ENCODE results near the gene KNSTRN.
A peak's percentile ranks its signal among the peaks of the same experiment; 100 is the strongest.

Gene KNSTRN, protein sequence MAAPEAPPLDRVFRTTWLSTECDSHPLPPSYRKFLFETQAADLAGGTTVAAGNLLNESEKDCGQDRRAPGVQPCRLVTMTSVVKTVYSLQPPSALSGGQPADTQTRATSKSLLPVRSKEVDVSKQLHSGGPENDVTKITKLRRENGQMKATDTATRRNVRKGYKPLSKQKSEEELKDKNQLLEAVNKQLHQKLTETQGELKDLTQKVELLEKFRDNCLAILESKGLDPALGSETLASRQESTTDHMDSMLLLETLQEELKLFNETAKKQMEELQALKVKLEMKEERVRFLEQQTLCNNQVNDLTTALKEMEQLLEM

DNA sequence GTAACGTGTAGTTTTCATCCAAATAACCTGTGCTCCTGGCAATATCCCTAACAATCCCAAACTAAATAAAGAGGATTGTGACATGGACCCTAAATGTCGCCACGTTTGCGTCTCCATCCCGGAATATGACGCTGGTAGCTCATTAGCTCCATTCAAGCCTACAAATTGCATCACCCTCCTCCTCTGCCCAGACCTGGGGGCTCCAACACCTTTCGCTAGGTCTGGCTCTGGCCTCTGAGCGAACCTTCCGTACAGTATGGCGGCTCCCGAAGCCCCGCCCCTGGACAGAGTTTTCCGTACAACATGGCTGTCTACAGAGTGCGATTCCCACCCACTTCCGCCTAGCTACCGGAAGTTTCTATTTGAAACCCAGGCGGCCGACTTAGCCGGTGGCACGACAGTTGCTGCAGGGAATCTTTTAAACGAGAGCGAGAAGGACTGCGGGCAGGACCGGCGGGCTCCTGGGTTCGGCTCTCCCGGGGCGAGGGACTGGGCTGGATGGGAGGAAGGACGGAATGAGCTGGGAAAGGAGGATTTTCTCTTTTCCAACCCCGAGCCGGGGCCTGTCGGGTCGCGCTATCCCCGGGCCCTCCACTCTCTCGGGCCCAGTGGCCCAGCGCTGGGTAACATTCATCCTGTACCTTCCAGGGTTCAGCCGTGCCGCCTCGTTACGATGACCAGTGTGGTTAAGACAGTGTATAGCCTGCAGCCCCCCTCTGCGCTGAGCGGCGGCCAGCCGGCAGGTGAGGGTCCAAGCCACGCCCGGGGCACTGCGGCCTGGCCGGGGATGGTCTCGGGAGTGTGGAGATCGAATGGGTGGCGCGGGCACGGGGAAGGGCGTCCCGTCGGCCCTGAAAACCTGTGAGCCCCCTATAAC, at the start of gene KNSTRN:
Gene KNSTRN (plus strand): TSS at position 142 of the 877 bp plus-strand sequence. CDS start 115 bp downstream, at position 257.
- peak; percentile 92 for DNase-seq

DNA sequence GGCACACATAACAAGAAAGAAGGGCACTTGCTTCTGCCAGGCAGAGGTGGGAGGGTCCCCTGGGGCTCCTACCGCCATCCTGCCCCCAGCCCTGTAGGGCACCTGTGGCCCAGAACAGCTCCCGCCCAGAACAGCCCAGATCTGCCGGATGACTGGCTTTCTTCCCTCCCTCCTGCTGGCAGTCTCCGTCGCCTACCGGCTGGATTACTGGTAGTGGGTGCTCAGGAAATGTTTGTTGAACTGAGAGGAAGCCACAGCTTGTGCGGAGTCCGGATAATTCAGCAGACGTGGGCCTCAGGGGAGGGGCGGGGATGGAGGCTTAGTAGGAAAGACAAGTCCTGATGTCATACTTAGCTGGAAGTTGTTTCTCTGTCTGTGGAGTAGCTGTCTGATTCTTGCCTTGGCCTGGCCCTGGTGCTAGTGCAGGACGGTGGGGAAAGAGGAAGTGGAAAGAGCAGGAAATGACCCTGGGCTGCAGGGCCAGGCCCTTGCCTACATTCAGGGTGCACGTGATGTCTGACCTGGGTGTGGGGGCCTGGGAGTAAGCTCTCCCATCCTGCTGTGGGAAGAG, 48.5 kb upstream of the KNSTRN start:
- no peak for DNase-seq

DNA sequence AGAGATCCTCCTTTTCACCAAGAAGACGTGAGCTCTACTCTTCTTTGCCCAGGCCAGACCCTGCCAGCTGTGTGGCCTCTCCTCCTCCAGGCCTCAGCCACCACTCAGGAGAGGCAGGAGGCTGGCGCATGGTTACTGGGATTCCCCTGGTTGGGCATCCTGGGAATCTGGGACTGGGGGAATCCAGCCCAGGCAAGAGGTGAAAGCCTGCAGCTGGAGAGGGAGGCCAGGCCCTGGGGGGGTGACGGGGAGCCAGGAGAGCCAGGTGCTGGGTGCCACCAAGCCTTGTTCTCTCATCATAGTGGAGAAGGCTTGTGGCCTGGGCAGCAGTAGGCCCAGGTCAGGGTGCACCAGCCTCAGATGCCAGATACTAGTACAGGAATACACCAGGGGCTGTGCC, 48.0 kb upstream of the KNSTRN start:
- no peak for DNase-seq

DNA sequence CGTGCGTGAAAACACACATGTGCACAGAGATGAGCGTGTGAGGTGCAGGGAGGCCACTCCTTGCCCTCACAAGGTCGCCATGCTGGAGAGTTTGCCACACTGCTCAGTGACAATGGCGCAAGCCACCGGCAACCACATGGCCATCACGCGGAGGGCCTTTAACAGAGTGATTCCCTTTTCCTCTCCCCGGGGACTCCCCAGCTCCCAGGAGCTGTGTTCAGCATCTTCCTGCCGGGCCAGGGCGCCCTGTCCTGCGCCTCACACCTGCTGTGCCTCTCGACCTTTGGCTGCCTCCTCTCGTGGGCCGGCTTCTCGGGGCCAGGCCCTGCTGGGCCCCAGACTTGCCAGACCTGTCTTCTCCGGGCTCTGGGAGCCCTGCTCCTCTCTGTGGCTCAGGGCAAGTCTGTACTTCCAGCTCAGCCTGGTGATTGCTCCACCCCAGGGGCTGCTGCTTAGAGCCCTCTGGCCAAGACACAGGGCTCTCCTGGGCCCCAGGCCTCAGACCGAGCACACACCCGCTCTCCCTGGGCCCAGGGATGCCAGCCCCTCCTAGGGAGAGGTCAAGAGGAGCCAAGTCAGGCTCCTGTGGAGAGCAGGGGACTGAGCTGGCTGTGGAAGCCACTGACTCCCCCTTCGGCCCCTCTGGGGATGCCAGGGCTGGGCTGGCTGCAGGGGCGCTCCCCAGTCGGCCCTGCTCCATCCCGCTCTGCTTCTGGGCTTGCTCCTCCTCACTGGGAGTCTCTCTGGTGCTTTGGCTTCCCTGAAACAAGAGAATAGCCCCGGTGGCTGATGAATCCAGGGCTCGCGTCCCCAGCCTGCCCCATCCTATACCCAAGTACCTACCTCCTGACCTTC, 47.4 kb upstream of the KNSTRN start:
- no peak for DNase-seq

DNA sequence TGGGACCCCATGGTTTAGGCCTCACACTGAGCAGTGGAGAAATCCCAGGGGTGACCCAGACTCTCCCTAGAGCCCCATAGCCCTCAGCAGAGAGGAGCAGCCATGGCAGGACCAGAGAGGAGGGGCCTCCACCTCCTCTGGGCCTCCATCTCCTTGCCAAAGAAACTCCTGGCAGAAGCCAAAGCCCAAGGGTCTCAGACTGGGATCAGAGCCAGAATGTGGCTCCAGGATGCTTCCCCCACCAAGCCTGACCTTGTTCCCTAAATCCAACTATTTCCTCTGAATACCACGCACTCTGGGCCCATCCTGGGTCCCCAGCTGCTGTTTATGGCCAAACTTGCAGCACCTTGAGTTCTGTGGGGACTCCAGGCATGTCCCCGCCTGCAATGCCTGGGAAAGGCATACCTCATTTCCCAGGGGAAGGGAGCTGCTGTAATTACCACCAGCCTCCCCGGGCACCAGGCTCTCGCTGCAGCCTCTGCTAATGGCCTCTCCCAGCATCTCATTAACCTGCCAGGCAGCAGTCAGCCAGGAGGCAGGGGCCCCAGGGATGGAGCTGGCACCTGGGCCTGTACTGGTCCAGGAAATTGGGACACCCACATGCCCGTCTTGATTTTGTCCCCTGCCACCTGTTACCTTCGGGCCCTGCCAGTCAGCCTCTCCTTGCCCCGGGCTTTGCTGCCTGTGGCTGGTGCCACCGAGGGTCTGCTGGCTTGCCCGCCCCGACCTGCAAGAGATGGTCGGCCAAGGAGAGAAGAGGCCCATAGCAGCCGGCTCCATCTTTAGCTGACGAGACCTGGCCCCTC, 46.4 kb upstream of the KNSTRN start:
- peak; percentile 79 for DNase-seq

DNA sequence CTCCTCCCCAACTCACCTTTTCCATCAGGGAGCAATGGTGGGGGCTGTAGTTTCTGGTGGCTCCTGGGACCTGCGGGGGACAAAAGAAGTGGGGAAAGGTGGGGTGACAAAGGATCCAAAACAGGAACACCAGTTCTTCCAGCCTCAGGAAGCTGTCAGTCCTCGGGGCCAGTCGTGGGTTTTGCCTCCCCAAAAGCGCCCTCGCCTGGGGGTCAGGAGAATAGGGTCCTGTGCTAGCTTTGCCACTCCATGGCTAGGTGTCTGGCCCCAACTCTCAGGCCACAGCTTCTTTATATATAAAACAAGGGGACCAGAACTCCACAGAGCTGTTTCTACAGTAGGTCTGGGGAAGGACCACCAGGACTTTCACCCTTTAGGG, 45.8 kb upstream of the KNSTRN start:
- no peak for DNase-seq

DNA sequence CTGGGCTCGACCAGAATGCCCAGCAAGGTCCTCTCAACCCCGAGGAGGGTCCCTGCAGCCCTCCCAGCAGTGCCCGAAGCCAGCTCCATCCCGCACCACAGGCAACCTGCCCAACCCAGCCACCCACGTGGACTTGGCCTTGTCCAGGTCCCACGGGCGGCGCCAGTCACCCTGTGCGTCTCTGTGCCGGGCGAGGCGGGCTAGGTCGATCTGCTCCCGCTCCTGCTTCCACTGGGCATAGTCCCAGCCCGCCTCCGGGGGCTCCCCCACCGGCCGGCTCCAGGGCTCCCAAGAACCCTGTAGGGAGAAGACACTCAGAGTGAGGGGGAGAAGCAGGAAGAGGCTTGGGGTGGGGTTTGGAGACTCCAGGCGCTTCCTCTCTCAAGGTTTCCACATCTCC, 44.9 kb upstream of the KNSTRN start:
- no peak for DNase-seq

DNA sequence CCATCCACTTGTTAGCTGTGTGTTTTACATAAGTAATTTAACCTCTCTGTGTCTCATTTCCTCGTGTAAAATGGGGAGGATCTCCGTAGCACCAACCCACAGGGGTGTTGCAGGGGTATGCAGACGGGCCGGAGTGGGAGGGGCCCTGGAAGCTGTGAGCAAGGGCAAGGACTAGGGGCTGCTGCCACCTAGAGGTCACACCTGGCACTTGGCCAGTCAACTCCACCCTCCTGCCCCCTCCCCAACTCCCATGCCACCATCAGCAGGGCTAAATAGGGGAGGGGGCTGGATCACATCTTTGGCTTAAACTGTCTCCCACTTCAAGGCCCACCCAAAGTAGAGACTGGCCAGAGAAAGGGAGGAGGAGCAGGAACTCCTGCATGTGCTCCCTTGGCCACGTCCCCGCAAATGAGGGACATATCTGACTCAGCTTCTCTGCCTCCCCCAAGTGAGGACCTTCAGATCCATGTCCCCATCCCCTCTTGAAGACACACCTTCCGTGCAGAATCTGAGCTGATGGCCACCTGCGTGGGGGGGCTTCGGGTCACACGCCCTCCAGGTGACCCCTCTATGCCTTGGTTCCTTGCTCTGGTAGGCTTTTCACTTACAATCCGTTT, 44.4 kb upstream of the KNSTRN start:
- peak; percentile 72 for DNase-seq

DNA sequence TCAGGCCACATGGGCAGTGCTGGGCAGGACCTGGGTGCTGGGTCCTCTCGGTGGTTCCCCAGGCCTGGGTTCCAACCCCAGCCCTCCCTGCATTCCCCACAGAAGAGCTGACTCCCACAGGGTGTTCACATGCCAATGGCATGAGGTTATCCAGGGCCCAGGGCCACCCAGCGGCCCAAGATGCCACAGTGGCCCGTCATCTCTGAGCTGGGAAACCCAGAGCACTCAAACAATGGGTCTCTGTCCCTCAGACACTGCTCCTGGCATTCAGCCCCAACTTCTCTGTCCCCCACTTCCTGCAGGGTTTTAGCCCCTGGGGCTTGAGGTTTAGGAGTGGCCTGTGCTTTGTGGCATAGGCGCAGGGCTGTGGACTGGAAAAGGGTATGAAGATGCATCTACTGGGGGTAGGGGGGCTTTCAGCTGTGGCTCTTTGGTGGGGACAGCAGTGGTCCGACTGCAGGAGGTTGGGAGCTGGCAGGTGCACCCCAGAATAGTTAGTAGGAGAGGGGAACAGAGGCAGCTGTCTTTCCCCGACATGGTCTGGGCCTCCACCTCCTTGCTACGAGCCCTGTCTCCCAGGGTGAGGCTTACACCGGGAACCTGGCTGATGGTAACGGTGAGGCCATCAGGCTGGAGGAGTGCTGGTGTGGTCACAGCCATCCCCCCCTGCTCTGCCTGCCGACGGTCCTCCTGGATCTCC, 43.5 kb upstream of the KNSTRN start:
- no peak for DNase-seq

DNA sequence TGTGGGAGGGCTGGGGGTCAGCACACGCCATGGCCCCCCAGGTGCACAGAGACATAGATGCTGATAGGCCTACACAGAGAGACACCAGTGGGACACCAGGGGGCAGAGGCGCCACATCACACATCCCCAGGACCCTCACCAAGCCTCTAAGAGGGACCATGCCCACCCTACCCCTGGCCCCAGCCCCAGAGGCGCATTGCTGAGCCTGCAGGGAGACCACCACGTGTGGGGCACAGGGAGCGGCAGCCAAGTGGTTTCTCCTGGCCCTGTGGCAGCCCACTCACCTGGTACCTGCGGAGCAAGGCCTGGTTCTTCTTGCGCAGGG, 42.9 kb upstream of the KNSTRN start:
- DNase-seq: no peak

DNA sequence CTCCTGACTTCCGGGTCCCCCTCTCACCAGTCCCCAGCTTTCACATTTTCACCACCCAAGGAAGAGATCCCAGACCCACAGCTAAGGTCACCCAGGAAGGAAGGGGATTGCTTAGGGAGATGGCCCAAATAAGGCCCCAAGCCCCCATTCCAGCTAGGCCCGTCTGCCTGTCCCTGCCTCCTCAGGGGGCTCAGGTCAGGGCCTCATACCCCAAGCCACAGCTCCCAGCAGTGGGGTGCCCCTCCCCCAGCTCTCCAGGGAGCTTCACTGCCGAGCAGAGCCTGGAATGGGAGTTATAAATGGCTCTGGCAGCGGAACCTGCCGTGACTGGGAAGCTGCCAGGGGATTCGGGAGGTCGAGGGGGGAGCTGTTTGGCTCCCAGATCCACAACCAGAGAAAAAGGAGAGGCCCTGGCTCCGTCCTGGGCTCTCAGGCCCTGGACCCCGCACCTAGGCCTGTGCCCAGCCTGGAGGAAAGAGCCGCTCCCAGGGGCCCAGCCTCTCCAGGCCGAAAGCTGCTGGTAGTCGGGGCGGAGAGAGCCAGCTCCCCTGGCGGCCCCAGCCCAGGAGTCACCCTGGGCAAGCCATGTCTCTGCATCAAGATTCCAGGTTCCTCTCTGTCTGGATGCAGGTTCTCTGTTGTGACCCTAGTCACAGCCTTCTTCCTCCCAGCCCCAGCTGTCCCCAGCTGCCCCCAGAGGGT, 42.3 kb upstream of the KNSTRN start:
- DNase-seq: peak; percentile 10

DNA sequence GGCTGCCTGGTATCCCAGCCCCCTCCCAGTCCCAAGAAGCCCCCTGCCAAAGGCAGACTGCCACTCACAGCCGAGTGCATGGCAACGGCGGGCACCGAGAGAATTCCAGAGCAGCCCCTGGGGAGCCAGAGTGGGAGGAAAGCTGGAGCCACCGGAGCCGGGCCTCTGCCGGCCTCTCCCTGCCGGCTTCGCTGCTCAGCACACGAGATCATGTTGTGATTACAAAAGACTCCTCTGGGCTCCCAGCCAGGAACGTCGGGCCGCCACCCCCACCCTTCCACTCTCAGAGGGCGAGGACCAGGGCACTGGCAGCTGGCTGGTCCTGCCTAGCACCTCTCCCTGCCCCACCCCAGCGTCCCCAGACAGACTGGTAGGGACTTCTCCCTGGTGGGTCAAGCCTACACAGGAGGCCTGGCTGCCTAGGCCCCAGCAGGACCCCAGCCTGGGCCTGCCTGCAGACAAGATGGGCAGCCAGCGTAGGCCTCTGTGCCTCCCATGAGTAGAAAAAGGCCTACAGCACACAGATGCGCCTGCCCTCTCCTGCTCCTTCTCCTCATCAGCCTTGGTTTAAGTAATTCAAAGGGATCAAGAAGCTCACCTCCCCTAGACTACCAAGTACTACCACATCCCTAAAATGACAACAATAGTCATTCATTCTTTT, 41.7 kb upstream of the KNSTRN start, which contains the start of gene CCDC9B:
Gene CCDC9B (minus strand): TSS at position 200 of the 661 bp plus-strand sequence. CDS start 120 bp downstream, at position 80.
- DNase-seq: peak; percentile 58

DNA sequence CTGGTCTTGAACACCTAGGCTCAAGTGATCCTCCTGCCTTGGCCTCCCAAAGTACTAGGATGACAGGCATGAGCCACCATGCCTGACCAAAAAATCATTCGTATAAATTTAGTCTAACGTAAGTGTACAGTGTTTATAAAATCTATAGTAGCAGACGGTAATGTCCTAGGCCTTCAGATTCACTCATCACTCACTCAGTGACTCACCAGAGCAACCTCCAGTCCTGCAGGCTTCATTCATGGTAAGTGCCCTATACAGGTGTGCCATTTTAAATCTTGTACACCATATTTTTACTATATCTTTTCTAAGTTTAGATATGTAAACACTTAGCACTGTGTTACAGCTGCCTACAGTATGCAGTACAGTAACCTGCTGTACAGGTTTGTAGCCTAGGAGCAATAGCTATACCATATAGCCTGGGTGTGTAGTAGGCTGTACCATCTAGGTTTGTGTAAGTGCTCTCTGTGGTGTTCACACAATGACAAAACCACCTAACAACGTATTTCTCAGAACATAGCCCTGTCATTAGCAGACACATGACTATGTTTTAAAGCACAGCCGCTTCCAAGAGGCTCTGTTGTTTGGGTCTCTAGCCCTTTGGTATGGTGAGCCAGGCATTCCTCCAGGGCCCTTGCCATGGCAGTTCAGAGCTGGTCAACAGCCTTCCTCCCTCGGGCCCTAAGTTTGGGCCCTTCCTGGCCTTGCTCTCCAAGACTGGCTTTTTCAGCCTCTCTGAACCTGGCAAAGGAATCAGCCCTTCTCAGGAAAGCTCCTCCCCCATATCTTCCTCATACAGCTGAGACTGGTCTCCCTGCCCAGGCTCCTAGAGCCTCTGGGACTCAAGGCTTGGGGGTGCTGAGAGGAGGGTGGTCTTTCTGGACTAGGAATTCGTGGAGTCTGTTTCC, 39.9 kb upstream of the KNSTRN start:
- DNase-seq: no peak

DNA sequence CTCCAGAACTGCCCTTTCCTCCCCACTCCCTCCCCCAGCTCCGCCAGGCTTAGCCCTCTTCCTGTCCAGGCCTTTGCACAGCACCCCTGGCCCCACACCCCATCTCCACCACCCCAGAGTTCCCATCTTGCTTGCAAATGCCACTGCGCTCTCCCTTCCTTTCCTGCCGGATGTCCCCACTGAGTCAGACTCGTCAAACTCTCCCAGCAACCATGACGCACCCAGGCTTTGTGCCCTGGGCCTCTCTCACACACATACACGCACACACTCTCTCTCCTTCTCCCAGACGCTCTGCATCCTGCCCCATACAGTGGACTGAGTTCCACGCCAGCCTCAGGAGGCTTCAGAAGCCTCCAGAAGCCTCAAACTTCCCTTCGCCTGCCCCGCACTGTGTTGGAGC, 39.0 kb upstream of the KNSTRN start:
- DNase-seq: no peak

DNA sequence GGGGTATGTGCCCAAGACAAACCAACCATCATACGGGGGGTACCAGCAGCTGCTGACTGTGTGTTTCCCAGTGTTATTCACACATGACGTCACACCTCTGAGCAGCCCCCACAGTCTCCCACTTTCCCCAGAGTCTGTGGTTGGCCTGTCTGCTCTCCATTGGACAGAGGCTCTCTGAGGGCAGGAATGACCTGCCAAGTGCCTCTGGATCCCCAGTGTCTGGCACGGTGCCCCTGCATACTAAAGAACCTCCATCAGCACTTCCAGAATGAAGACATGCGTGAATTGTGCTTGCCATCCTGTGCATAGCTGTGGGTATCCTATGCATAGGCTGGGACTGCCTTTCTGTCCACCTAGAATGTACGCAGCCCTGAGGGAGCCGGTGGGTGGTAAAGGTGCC, 38.3 kb upstream of the KNSTRN start:
- no peak for DNase-seq

DNA sequence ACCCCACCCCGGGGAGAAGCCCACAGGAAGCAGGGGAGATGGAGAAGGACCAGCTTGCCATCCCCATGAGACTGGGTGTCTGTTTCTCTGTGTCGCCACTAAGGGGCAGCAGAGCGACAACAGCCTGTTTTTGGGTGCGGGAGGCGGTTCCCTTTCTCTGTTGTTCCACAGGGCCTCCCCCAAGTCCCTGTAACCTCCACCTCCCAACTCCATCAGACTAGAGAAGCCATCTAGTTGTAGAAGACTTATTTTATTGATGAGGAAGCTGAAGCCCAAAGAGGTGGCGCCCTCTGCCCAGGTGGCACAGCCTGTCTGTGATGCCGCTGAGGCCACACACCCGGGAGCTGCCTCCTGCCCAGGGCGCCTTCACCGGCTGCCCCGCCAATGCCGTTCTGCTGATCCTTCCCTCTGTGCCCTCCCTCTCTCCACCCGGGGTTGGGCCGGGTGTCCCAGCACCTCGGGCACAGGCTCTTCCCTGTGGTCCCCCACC, 37.8 kb upstream of the KNSTRN start:
- peak; percentile 61 for DNase-seq

DNA sequence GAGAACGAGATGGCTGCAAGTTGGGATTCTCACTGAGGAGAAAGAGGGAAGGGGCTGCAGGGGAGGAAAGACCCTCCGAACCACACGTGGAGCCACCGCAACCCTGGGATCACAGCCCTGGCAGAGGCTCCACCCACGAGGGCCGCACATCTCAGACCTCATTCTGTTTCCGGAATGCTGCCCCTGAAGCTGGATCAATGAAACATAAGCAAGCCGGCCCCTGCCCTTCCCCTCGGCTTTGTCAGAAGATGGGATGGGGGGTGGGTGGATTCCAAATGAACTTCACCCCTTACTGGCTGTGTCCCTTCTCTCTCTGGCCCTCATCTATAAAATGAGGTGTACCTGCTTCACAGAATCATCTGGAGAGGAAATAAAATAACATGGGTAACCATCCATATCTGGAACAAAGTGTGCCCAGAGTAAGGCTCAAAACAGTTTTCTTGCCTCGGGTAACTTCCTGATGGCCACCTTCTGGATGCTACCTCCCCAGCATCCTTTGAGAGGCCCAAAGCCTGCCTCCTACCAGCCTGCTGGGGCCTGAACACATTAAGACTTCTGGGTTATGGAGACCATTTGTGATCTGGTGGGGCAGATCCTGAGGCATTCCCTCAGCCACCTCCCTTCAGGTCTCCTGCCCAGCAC, 37.2 kb upstream of the KNSTRN start:
- no peak for DNase-seq
